HG02840 (cell line): Measurements from ENCODE around the gene PAQR8.

Experiments used
- ATAC-seq: cut with Tn5 transposase; IDR thresholded peaks from one replicate; pipeline ENCODE4 v1.9.1; 2021; ENCODE audit warnings: mild to moderate bottlenecking, moderate library complexity, moderate number of reproducible peaks; ENCODE audit not compliant: unreplicated experiment, low FRiP score

Gene PAQR8

DNA sequence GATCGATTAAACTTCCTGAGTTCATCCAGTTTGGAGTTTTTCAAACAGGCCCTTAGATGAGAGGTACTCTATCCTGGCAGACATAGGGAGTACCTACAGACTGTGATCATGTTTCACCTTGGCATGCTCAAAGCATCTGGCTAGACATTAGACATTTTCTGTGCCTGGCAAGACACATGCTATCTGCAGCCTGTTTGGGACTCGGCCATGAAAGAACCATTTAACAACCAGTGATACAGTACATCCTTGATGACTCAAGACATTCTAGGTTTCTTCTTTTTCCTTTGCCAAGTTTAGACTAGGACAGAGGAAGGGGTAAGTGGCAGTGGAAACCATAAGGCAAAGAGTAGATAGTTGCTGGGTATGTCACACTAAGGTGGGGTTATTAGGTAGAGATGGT, 15.4 kb upstream of the PAQR8 start:
- no peak for ATAC-seq

DNA sequence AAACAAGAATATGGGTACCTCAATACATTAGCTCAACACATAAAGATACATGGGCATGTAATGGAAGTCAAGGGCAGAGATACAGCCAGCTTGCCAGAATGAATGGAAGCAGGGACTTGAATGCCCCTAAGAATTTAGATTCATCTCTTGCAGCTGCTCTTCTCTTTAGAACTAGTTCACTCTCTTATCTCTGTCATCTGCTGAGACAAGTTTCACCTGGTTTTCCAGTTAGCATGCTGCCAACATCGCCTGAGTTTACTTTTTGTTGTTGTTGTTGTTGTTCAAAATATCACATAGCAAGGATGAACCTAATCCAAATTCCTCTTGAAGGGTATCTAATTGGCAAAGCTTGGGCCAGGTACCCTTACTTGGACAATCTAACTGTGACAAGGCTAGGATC, 14.1 kb upstream of the PAQR8 start:
- ATAC-seq, result no peak

DNA sequence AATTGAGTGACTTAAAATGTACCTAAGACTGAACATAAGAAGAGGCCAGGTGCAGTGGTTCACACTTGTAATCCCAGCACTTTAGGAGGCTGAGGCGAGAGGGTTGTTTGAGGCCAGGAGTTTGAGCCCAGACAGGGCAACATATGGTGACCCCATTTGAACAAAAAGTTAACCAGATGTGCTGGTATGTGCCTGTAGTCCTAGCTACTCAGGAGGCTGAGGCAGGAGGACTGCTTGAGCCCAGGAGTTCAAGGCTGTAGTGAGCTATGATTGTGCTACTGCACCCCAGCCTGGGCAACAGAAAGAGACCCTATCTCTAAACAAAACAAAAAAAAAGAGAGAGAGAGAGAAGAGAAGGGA, 10.1 kb upstream of the PAQR8 start:
- no peak for ATAC-seq

DNA sequence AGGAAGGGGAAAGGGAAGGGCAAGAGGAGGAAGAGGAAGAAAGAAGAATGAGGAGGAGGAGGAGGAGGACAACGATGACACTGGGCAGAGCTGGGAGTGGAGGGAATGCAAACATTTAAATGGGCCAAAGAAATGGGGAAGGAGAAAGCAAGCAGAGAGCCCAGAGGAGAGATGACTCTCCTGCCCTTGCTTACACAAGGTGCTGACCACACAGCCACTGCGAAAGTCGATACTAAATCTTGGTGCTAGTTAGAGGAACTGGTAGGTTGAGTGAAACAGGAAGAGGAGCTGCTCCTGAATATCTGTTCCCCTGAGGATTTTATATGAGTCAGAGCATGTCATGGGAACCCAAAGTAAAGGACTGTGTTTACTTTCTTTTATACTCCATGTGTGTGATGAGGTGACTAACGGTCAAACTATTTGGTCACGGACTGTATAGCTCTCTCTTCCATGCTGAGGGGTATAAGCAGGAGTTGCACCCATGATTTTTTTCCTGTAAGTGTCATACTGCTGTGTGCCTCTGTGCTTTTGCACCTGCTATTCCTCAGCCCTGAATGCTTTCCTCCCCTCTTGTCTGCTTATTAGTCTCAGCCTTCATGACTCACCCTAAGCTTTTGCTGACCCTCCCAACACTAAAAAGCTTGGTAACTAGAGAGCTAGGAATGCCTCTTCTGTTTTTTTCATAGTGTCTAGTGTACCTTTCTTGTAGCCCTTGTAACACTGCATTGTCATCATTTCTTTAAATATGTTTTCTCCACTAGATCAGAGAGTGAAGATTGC, 9.5 kb upstream of the PAQR8 start:
- peak; percentile 87 for ATAC-seq

DNA sequence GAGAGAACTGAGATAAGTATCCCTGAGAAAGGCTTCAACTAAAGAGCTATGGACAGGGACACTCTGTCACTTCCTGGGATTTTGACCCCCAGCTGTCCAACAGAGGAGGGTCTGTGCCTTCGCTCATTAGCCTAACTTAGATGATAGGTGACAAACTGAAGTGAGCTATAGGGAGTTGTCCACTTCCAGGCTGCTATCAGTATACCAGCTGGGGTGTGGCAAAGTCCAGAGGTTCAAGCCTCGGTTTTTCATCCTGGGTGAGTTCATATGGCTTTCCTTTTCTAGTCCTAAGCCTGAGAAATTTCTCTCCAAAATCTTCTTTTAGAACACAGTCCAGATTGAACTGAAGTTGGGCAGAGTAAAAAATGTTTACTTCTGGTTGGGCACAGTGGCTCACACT, 5.9 kb upstream of the PAQR8 start:
- ATAC-seq, result no peak

DNA sequence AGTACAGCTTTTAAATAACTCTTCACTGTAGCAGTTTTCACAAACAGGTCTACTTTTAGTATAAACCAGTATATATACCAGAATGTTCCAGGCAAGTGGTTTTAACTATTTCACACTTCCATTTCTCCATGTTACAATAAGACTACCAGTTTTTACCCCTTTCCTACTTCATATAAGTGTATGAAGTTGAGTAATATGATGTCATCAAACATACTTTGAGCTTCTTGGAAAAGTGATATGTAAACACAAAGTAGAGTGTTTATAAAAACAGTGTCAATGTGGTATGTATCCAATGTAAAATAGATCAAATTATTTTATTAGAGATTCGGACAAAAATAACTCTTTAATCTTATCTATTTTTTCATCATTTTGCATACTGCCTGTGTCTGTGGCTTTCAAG, 2.5 kb upstream of the PAQR8 start:
- no peak for ATAC-seq

DNA sequence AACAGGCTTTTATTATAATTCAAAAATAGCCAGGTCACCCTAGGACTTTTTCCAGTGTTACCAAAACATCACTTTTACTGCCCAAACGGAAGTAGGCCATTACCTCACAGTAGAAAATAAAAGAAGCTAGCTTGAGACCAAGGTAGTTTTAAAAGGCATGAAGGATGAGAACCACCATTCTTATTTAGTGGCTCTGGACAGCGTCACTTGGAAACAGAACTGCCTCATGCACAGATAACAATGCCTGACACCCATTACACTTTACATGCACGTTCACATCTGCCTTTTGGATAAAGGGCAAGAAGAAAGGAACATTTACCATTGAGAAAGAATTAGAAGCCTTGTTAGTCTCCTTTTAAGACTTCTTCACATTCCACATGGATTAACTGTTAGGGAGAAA, 1.9 kb upstream of the PAQR8 start:
- ATAC-seq, result no peak

DNA sequence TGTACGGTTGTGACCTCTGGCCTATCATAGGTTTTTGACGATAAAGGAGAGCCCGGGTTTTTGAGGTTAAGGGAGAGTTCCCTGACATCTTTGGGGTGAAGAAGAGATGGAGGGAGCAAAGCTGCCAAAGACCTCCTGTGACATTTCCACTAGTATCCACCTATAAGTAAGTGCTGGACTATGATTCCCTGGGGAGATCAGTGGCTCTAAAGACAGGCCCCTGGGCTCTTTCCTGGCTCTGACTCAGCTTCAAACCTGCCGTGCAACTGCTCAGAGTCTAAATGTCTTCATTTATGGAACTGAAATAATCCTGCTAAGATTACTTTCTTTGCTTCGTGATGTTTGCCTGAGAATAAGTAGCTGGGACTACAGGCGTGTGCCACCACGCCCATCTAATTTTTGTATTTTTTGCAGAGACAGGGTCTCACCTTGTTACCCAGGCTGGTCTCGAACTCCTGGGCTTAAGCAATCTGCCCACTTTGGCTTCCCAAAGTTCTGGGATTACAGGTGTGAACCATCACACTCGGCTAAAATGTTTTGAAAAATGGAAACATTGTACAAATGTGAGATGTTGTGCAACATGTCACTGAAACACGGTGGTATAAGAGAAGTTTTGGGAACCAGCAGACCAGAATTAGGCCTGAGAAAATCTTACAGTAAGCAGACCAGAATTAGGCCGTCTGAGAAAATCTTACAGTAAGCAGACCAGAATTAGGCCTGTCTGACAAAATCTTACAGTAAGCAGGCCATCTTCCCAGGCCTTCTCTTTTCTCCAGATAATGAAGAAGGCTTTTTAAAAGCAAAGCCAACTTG, 1.1 kb upstream of the PAQR8 start:
- ATAC-seq, result no peak

DNA sequence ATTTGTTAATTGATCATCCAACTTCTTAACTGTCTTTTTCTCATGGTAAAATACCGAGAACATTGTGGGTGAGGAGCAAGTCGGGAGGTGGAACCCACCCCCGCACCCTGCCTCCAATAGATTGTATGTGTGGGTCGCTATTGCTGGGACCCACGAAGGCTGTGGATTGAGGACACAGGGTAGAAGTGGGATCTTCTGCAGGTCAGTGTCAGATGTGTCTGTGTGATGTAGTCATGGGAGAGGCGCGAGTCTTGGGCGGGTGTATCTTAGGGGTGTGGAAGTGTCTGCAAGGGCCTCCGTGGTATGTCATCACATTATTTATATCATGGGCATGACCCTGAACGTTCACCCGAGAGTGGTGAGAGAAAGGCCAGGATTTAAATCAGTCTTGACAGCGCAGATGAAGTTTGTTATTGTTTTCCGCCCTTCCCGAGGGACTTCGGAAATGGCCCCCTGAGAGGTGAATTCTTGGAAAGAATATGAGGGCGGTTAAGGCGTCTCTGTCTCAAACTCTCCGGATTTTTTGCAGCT, 472 bp upstream of the PAQR8 start:
- ATAC-seq, result peak; percentile 9

DNA sequence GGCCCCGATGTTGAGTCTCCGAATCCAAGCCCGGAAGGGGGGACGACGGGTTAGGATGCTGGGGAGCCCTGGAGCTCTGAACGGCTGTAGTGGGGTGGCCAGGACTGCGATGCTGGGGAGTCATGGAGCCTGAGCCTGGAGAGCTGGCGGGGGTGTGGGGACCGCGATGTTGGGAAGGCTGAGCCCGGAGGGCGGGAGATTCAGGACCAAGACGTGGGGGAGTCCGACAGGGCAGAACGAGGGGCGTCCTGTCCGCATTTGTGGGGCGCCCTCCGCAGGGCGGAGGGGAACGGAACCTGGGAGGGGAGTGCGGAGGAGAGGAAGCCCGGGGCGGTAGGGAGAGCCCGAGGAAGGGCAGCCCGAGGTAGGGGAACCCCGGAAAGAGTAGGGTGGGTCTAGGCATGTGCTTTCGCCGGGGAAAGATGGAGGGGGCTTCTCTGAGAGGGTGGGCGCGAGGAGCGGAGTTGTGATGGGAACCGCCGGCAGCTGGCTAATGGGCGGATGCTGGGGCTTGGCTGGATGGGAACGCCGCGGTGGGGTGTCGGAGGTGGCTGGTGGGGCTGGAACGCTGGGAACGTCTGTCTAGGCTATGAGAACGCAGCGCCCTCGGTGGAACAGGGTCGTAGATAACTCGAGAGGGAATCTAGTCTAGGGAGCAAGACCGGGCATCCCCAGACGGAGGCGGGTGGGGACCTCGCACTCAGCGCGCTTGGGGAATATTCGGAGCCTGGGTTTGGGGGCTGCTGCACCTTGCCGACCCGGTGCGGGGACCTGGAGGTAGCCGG, 684 bp downstream of the PAQR8 start:
- peak; percentile 46 for ATAC-seq

DNA sequence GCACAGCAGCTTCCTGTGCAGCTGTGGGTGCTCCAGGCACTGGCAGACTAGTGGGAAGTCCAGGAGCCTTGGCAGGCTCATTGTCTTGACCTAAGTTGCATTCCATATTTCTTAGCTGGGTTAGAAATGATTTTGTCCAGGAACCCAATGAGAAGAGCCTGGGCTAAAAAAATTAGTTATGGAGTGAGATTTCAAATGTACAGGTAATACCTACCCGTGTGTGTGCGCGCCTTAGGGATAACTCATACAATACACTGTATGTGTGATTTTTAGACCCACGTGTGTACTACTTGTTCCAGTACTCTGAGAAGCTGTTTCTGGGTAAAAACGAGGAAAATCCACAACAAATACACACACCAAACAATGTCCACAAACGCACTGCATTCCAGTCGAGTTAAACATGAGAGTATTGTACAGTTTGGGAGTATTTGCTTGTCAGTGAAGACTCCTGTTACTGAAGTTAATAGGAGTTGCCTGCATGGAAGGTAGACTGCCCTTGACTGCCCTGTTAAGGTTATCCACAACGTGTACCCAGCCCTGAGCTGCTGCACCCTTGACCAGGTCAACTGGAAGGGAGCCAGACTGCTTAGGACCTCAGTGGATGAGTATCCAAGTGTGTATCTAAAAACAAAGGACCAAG, 1.4 kb downstream of the PAQR8 start:
- ATAC-seq, result no peak

DNA sequence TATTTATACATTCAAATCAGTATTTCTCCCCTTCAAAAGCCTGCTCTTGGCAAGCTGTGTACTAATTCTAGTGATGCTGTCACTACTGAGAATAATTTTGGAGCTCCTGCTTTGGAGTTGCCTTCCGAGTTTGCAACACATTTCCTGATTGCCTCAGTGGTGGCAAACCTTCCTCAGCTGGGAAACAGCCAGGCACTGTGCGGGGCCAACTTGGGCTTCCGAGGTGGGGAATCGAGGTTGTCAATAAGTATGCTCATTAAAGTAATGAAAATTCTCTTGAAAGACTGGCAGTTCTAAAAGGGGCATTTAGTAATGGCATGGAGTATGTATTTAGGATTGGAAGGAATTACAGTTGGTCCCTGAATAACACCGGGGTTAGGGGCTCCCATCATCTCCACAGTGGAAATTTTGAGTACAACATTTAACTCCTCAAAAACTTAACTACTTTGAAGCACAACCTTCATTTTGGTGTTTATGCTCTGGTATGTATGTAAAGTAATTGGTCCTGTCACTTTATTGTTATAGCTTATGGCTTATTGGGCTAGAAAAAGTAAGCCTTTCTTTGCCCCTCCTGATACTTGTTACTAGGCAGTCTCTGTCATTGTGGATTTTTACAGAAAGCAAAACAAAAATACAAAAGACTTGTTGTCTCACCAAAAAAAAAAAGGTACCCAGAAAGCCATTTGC, 2.7 kb downstream of the PAQR8 start:
- ATAC-seq, result no peak

DNA sequence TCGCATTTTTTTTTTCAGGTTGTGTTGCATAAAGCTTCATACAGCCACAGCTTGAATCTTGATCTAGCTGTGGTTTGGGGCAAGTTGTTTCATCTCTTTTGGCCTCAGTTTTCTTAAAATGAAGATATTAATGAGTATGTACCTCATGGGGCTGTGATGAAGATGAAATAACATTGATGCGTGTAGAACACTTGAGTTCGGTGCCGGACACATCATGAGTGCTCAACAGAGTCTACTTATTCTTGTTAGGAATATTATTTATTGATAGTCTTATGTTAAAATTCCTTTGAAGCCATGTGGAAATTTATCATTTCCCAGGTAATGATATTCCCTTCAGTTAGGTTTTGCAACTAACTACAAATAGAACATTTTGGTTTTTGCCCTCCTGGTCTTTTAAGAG, 3.4 kb downstream of the PAQR8 start:
- ATAC-seq, result no peak

DNA sequence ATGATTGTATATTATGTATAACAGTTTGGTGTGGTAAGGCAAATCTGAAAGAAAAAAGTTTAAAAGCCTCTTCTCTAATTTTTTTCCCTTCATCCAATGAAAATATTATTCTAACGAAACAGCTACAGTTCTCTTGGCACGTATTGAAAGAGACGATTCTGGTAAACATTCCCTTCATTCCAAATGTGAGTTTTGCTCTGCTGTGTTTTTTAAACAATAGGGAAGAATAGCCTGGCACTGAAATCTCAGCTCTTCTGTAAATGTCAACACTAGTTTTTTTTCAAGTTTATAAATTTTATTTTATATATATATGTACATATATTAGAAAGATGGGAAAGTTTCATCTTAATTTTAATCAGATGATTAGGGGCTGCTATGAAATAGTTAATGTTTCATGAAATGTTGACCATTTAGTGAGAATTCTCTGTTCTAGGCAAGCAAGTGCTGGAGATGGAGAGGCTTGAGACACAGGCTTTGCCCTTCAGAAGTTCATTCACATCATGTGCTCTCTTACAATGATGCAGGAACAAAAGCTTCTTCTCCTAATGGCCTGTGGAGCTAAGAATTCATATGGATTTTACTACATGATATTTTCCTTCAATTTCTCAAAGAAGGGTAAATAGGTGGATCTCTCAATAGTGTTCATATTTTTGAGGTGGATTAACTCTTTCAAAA, 4.1 kb downstream of the PAQR8 start:
- no peak for ATAC-seq

DNA sequence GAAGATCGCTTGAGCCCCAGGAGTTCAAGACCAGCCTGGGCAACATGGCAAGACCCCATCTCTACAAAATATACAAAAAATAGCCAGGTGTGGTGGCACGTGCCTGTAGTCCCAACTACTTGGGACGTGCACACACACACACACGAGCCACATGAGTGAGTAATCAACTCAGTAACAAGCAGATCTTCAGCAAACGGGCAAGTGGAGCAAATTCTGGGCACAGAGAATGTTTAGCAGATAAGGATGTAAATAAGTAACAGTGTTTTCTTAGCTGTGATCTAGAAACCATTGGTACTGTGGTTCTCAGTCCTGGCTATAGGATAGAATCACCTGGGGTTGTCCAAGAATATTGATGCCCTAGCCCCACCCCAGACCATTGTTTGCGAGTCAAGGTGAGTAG, 6.1 kb downstream of the PAQR8 start:
- no peak for ATAC-seq

DNA sequence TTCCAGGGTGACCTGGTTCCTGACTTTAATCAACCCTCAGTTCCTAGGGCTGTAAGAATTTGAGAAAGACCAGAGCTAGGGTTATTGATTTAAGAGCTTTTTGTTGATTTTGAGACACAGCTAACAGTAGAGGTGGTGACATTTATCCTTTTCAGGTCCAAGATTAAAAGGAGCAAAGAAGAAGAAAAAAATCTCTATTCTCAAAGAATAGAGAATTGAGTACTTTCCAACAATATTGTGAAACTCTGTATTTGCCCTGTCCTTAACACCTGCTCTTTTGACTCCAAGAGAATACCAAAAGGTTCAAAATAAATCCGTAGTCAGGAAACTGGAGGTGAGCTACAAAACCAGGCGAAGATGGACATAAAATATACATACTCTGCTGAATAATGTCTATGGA, 7.3 kb downstream of the PAQR8 start:
- ATAC-seq, result no peak

DNA sequence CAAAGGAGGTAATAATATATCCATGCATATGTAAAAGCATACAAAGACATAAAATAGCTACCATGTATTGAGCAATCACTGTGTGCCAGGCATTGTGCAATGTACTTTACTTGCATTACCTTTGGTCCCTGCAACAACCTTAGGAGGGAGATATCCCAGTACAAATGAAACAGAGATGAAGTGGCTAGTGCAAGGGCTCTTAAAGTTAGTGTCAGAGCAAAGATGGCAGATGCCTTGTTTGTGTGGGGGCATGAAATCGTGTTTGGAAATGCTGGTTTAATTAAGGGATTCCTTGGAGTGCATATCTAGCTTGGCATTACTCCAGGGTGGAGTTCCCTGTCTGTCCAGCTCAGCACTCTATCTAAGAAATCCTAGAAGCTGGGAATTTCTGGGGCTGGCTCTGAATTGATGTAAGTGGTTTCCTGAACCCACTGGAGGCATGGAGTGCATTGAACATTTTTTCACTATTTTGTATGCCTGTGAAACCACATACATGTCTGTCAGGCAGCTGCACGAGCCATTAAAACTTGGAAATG, 9.8 kb downstream of the PAQR8 start:
- no peak for ATAC-seq

DNA sequence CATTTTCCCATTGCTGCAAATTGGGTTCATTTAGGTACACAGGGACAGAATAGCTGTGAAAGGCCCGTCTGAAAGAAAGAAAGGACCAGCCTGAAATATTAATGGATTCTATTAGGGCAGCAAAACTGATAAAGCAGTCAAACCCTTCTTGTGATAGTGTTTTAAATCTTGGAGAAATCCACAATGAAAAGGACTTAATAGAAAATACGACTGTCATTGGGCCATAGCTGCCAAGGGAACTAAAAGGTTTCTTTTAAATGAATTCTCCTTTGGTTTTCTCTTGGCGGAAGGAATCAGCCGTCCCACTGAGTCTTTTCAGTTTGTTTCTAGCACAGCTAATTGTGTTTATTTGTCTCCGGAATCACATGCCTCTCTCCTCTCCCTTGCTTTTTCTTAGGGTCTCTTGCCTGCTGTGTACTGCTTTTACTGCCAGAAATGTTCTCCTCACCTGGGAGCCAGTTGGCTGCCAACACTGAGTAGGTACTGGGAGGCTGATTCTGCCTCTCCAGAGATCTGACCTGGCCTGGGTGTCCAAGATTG, 11.3 kb downstream of the PAQR8 start:
- no peak for ATAC-seq

DNA sequence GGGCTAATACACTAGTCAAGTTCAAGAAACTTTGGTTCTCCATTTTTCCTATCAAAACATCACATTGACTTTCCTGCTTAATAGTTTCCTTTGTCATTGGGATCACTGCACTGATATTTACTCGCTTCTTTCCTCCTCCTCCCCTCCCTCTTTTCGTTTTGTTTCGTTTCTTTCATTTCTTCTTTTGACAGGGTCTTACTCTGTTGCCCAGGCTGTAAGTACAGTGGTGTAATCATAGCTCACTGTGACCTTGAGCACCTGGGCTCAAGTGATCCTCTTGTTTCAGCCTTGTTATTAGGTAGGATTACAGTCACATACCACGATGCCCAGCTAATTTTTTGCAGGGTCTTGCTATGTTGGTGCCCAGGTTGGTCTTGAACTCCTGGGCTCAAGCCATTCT, 12.3 kb downstream of the PAQR8 start:
- no peak for ATAC-seq
